GM19023 (cell line): ENCODE results near the gene MIER3.

ENCODE experiments used
- ATAC-seq: cut with Tn5 transposase; IDR thresholded peaks from one replicate; pipeline ENCODE4 v1.9.1; 2021; ENCODE audit warnings: mild to moderate bottlenecking, moderate library complexity; ENCODE audit not compliant: unreplicated experiment

MIER3 gene

GRCh38 chr5:56962286-56962685, 10.4 kb upstream of the MIER3 start:
- no peak for ATAC-seq

- no peak for ATAC-seq
Observed at GRCh38 chr5:56961746-56962145, 9.8 kb upstream of the MIER3 start.

DNA sequence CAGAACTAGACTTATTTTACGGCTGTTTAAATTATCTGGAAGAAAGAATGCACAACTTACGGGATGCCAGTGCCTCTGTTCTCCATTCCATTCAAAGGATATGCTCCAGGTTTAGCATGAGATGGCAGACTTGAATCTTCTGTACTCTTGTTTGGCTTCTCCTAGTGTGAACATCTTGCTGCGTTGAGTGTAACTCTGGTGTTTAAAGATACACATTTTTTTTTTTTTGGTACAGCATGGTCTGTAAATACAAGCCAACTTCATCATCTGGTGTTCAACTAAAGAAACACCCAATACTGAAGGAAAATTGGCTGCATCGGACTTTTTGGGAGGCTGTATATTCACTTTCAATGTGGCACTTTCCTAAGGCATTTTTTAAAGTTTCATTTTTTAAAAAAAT, 7.4 kb upstream of the MIER3 start:
- ATAC-seq = no peak

DNA sequence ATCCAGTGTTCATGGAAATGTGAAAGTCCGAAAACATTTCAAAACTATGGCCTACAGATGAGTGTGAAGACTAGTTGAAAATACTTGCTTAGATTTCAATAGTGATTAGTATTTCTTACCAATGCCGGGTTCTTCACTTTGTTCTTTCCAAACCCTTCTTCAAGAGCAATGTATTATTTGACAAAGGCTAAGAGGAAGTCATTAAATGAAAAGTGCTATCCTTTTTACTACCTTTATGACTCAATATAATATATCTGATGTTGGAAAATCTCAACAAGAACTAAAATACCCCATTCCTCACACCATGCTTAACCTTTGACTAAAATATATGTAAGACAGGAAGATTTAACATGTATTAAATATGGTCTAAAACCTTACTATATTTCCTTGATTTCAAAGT, 6.7 kb upstream of the MIER3 start:
- ATAC-seq = no peak

DNA sequence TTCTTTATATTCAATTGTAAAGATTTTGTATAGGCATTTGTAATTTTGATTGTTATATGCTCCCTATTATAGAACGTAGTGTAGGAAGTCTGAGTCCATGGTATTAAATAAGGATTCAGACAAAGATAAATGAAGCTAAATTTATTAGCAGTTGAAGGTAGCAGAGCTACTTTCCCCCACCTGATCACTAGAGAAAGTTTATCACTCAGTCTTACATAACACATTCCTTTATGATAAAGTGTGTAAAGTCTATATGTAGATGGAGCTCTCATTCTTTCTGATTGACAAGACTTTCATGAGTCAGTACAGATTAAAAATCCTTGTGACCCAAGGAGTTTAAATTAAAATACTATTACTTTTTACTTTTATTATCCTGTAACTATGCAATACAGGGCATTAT, 2.3 kb upstream of the MIER3 start:
- no peak for ATAC-seq

DNA sequence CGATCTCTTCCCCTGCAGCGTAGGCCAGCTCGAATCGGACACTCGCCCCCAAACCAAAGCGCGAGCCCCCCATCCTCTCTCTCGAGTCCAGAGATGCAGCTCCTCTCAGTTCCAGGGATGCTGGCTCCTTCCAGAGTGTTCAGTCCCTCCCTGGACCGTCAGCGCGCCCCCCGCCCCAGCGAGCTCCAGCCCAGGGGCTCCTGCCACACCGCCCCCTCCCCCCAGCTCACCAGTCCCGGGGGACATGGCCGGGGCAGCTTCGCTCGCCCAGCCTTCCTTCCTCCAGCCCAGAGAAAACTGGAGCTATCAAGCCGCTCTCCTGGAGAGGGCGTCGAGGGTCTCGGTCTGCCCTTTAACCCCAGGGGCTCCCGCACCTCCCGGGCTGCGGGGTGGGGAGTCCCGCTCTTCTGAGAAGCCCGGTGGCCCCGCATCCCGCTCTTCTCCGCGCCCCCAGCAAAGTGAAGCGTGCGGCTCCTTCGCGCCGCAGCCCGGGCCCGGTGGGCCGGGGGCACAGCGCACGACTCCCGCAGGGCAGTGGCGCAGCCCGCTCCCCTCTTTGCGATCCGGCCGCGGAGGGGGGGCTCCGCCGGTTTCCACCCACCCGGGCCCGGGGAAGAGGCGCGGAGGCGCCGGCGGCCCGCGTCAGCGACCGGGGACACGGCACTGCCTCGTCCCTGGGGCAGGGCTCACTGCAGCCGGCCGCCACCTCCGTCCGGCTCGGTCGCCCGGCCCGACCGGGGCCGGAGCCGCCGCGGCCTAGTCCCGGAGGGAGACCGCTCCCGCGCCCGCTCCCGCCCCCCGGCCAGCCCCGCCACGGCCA, 587 bp downstream of the MIER3 start:
- peak; percentile 47 for ATAC-seq

DNA sequence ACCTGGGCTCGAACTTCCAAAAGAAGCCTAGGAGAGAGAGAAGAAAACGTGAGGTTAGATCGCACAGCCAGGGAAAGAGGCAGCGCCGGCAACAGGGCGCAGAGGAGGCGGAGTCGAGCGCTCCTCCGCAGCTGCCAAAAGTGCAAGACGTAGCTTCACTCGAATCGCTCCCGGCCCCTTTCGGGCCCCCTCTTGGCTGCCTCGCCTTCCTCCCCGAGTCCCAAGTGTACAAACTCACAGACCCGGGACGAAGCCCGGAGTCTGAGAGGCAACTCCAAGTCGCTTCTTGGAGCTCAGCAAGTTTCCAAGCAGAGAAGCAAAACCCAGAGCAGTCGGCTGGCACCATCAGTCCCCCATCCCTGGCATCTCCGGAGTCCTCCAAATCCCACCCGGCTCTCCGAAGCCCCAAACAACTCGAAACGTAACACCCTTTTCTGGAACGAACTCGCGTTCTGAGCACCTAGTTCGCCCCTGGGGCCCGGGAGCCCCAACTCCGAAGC, 1.2 kb downstream of the MIER3 start:
- peak; percentile 50 for ATAC-seq

- ATAC-seq = no peak
Observed at GRCh38 chr5:56947052-56947451, 4.9 kb downstream of the MIER3 start.

GRCh38 chr5:56941981-56942380, 9.9 kb downstream of the MIER3 start:
- ATAC-seq = no peak

- no peak for ATAC-seq
Observed at GRCh38 chr5:56938858-56939257, 13.1 kb downstream of the MIER3 start.

GRCh38 chr5:56934325-56934724, 17.6 kb downstream of the MIER3 start:
- ATAC-seq = no peak

GRCh38 chr5:56922922-56923321, 29.0 kb downstream of the MIER3 start:
- no peak for ATAC-seq

DNA sequence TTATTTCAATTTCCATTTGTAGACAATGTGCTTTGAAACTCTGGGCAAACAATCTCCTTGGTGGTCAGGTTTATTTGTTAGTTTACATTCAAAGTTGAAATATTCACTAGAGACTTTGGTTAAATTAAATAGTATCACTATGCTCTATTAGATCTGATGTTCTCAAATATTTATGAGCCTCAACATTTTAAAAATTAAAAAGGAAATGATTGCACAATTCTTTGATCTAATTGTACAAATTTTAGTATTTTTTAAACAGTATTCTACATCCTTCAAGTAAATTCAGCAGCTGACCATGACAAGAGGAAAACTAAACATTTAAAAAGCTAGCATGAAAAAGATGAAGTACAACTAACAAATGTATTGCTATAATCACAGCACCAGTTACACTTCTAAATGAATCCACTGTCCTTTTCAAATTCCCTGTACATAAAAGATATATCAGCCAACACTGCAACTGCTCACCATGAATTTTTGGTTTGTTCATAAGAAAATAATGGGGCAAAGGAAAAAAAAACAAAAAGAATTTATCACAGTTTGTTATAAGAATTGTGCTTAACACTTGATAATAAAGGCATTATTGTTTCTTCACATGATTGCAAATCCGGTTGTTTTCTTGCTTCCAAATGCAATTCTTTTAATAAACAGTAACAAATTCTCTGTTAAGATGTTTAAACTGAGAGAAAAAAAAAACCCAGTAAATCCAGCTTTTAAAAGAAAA, 31.8 kb downstream of the MIER3 start:
- no peak for ATAC-seq

DNA sequence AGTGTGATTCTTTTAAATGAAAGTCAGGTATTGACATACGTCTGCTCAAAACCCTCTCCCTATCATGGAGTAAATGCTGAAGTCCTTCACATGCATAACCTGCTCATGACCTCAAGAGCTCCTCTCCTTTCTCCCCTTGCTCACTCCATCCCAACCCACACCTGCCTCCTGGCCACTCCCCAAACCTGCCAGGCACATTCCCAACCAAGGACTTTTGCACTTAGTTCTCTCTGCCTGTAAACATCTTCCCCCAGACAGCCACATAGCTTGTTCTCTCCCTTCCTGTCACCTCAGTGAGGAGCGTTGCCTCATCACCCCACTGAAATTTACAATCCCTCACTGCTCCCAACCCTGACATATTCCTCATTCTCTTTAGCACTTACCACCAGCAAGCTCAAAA, 33.9 kb downstream of the MIER3 start:
- ATAC-seq = no peak

DNA sequence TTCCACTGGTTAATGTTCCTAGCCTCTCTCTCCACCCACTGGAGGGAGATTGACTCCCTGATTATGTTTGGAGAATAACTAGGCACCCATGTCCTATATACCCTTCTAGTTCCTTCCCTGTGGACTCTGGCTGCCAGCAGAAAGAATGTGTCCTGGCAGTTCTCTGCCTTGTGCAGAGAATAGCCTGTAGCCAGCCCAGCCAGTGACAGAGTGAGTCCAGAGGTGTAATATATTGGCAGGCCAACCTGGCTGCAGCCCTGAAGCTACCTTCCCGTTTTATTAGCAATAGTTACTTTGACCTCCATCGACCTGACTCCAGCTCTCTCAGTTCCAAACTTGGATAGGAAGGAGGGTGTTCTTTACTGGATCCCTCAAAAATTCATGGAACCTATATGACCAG, 34.4 kb downstream of the MIER3 start:
- no peak for ATAC-seq

GRCh38 chr5:56914678-56915077, 37.2 kb downstream of the MIER3 start:
- no peak for ATAC-seq

GRCh38 chr5:56913766-56914165, 38.2 kb downstream of the MIER3 start:
- ATAC-seq = no peak

DNA sequence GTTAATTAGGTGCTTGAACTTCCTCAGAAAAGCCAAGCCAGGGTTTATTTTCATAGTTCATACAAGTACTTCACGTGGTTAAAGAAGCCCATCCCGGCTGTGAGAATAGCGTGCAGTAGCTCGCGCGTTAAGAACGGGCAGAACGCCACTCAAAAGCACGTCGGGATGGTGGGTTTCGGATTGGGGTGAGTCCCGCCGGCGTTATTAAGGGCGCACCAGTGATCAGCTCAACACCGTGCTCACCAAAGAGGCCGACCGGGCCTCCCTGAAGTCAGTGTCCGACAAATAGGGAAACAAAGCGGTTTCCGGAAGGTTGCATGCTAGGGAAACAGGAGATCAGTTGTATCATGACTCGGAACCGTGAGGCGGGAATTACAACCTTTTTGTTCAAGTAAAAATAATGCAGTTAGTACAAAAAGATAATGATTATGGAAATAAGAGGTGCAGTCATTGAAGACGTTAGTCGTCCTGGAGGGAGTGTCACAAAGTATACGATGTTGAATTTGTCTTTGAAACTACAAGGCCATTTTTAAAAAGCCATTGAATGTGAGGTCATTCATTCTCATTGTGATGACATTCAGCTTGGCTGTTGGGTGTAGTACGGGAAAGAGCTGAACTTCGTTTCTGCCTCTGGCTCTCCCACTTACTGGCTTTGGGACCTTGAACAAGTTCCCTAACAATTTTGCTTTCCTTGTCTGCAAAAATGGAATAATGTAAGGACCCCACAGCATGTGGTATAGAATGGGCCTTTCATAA, 41.5 kb downstream of the MIER3 start:
- ATAC-seq = peak; percentile 23

- peak; percentile 86 for ATAC-seq
Observed at GRCh38 chr5:56909294-56910209, 42.4 kb downstream of the MIER3 start, which contains the start of gene SETD9. Gene SETD9 (plus strand): TSS chr5:56909596. CDS start chr5:56909646, 50 bp downstream.

DNA sequence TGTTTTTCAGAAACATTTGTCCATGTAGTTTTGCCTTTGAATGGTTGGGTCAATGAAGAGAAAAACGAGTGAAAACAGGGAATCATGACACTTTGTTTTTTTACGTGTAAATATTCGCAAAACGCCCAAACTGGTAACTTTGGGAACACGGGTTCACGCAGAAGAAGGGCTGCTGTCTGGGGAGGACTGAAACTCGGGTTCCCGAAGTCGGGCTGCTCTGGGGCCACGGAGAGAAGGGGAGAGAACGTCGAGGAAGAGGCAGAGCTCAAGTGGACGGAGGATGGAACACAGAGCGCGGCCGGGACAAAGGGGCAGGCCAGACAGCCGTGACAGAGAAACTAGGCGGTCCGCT, 43.0 kb downstream of the MIER3 start:
- ATAC-seq = peak; percentile 36
